ENCODE data around the gene A3GALT2. TPM values are rescaled to one million over a fixed set of nuclear protein-coding genes. Genes with fewer than 3 reads are reported as not detected.

Gene A3GALT2
- polyA plus RNA-seq, 3 donors = not detected

- Histone ChIP-seq H3K36me3 (replicated peaks in 1 of 2; ENCODE audit: control insufficient read depth in 1 of 2, insufficient read depth in 2 of 2, low read length in 2 of 2) (peaks cover 50 to 85% of the 10 kb centered on the region in 2 donors), H3K4me1 (ENCODE audit: control insufficient read depth in 1 of 2, insufficient read depth in 2 of 2, low read length in 2 of 2) (no peaks in the 10 kb centered on the region), H3K27ac (ENCODE audit: low read depth in 1 of 2, low read length in 2 of 2) (no peak overlapping the region), H3K4me2 (replicated peaks; ENCODE audit: extremely low read depth, low read length, poor library complexity, severe bottlenecking) (no peak overlapping the region), H3K79me2 (ENCODE audit: insufficient read depth, low read length) (no peaks in the 10 kb centered on the region), H3K9ac (ENCODE audit: insufficient read depth, low read length, poor library complexity, severe bottlenecking) (no peak overlapping the region), H3K4me3 (replicated peaks in 1 of 3; ENCODE audit: low read depth in 2 of 3, low read length in 3 of 3) (no peak overlapping the region), H3K27me3 (ENCODE audit: control insufficient read depth in 2 of 2, insufficient read depth in 2 of 2, low read length in 2 of 2) (no peaks in the 10 kb centered on the region), H4K20me1 (ENCODE audit: insufficient read depth, low read length) (peaks cover 33% of the 10 kb centered on the region), H2AFZ (ENCODE audit: insufficient read depth, low read depth, low read length, poor library complexity, severe bottlenecking) (no peak overlapping the region), H3K9me3 (replicated peaks in 1 of 2; ENCODE audit: control insufficient read depth in 1 of 2, insufficient read depth in 1 of 2, low read length in 2 of 2) (no peaks in the 10 kb centered on the region)
- H3K36me3 Mint-ChIP-seq = peaks cover 62 to 77% of the 10 kb centered on the region in 2 donors
- no peak for DNase-seq
- intact Hi-C loops (cut with micrococcal nuclease) = no loop called here
- TF ChIP-seq CTCF (IDR thresholded peaks at IDR 0.05) = no peak
- 85% methylated on average over 9 of the region's 11 CpGs for WGBS (ENCODE audit: insufficient coverage)
- H3K9me3 Mint-ChIP-seq = no peaks in the 10 kb centered on the region
- peak overlapping the region in 3 of 7 donors; percentile 21 to 61 (median 25) for H3K27ac Mint-ChIP-seq
- no peak overlapping the region for H3K4me3 Mint-ChIP-seq
- peaks cover 3% of the 10 kb centered on the region for H3K4me1 Mint-ChIP-seq
- H3K27me3 Mint-ChIP-seq (ENCODE audit: low read depth in 3 of 3) = peaks cover 0 to 2% (median 0%) of the 10 kb centered on the region in 3 donors
Observed at GRCh38 chr1:33277488-33278084, 43.3 kb downstream of the A3GALT2 start.

DNA sequence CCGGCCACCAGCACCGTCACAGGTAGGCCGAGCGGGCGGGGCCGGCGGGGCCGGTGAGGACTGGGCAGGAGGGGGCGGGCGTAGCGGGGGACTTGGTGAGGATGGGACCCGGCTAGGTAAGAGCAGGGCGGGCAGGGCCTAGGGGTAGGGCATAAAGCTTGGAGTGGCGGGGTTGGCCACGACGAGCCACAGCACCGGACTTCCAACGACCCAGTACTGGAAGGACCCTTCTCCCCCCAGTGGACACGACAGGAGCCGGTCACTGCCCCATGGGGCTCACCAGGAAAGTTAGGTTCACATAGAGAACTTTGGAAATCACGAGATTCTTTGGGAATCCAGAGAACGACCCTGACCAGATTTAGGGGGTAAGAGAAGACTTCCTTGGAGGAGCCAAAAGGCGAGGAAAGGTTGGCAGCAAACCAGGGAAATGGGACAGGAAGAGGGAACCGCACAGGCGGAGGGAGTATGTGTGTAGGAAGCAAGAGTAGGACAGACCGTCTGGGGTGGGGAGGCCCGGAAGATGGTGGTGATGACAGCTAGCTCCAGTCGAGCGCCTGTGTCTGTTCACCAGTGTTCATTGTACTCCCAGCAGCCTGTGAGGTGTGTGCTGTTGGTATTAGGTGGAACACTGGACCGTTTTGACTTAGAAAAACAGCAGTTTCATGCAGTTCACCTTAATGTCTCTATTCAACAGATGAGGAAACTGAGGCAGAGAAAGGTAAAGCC is 44.2 kb downstream of the A3GALT2 start:
- no peak overlapping the region for H3K9ac ChIP-seq (ENCODE audit: insufficient read depth, low read length, poor library complexity, severe bottlenecking)
- peak overlapping the region in 1 of 7 donors; percentile 31 for H3K27ac Mint-ChIP-seq

More for the DNA sequence above, 44.2 kb downstream of the A3GALT2 start:
- DNase-seq = no peak
- Mint-ChIP-seq H3K4me1 (peaks cover 4% of the 10 kb centered on the region), H3K36me3 (peaks cover 55 to 72% of the 10 kb centered on the region in 2 donors), H3K27me3 (ENCODE audit: low read depth in 3 of 3) (no peaks in the 10 kb centered on the region), H3K9me3 (no peaks in the 10 kb centered on the region), H3K4me3 (no peak overlapping the region)
- Histone ChIP-seq H3K4me2 (replicated peaks; ENCODE audit: extremely low read depth, low read length, poor library complexity, severe bottlenecking) (no peak overlapping the region), H3K27me3 (ENCODE audit: control insufficient read depth in 2 of 2, insufficient read depth in 2 of 2, low read length in 2 of 2) (no peaks in the 10 kb centered on the region), H3K79me2 (ENCODE audit: insufficient read depth, low read length) (no peaks in the 10 kb centered on the region), H3K9me3 (replicated peaks in 1 of 2; ENCODE audit: control insufficient read depth in 1 of 2, insufficient read depth in 1 of 2, low read length in 2 of 2) (no peaks in the 10 kb centered on the region), H3K36me3 (replicated peaks in 1 of 2; ENCODE audit: control insufficient read depth in 1 of 2, insufficient read depth in 2 of 2, low read length in 2 of 2) (peaks cover 46 to 80% of the 10 kb centered on the region in 2 donors), H4K20me1 (ENCODE audit: insufficient read depth, low read length) (peaks cover 41% of the 10 kb centered on the region), H3K27ac (ENCODE audit: low read depth in 1 of 2, low read length in 2 of 2) (no peak overlapping the region), H2AFZ (ENCODE audit: insufficient read depth, low read depth, low read length, poor library complexity, severe bottlenecking) (no peak overlapping the region), H3K4me1 (ENCODE audit: control insufficient read depth in 1 of 2, insufficient read depth in 2 of 2, low read length in 2 of 2) (no peaks in the 10 kb centered on the region), H3K4me3 (replicated peaks in 1 of 3; ENCODE audit: low read depth in 2 of 3, low read length in 3 of 3) (no peak overlapping the region)
- 95% methylated on average over 14 of the region's 30 CpGs for WGBS (ENCODE audit: insufficient coverage)
- no peak for TF ChIP-seq CTCF (IDR thresholded peaks at IDR 0.05)
- intact Hi-C loops (cut with micrococcal nuclease) = no loop called here

Data from CD14-positive monocyte (primary cell).